K562 (cell line): ENCODE results near the gene RCN2. TPM values are rescaled to one million over a fixed set of nuclear protein-coding genes. Genes with fewer than 3 reads are reported as not detected.
A peak's percentile ranks its signal among the peaks of the same experiment; 100 is the strongest.

Source experiments
- KDM4B ChIP-seq, 2 experiments: fragments of 450-650 bp in 1 of 2; sonication (generic) in 1 of 2; IDR thresholded peaks; 2 replicates each; pipeline ENCODE4 v1.6.1; 2016 to 2017; ENCODE audit warnings: borderline replicate concordance in 2 of 2, antibody characterized with exemption in 1 of 2, low read depth in 1 of 2, mild to moderate bottlenecking in 1 of 2
- POLR2G ChIP-seq: fragments of 200-400 bp; formaldehyde crosslinking; IDR thresholded peaks from 2 replicates; pipeline ENCODE4 v1.6.1; 2017; ENCODE audit warnings: low read depth, mild to moderate bottlenecking, antibody characterized with exemption, low read length, moderate library complexity
- RUNX1 ChIP-seq: sonication (generic); IDR thresholded peaks from 2 replicates; pipeline ENCODE4 v1.6.1; 2016; ENCODE audit warnings: antibody characterized with exemption, low read depth
- SUPT5H ChIP-seq: fragments of 450-650 bp; IDR thresholded peaks from 2 replicates; pipeline ENCODE4 v1.6.1; 2016
- ZNF212 ChIP-seq: fragments of 450-650 bp; formaldehyde crosslinking; IDR thresholded peaks from 2 replicates; pipeline ENCODE4 v1.4.0; 2020; ENCODE audit warnings: mild to moderate bottlenecking
- polyA plus RNA-seq, 8 experiments: library from polyadenylated mRNA; depleted of rRNA in 4 of 8; stranded (reverse) in 5 of 8; unstranded in 3 of 8; fragments of >200 nt; fragmentation: Nextera tagmentation in 2 of 8; fragmentation: Illumina TruSeq in 1 of 8; extraction: Ambion mirVana in 2 of 8; extraction: Trizol in 1 of 8; gene quantifications; 2 replicates each; pipeline versions ENCODE4 v1.2.1 to v1.2.3, GENCODE V29; 2011 to 2014; ENCODE audit warnings: inconsistent platforms in 1 of 8, missing spikeins in 1 of 8
- total RNA-seq, 7 experiments: library from RNA; depleted of rRNA in 6 of 7; stranded (reverse); fragments of >200 nt in 6 of 7; fragmentation: Illumina TruSeq in 2 of 7; extraction: Trizol in 2 of 7; gene quantifications; 2 replicates each; pipeline versions ENCODE4 v1.2.1 to v1.2.3, GENCODE V29; 2011 to 2021; ENCODE audit warnings: low replicate concordance in 1 of 7
- TF ChIP-seq, protein P1 (sequence below): fragments of 250-450 bp; sonication (Bioruptor Pico); IDR thresholded peaks from 2 replicates; pipeline ENCODE4 v1.8.0; 2021; ENCODE audit warnings: borderline replicate concordance, mild to moderate bottlenecking, moderate library complexity; ENCODE audit not compliant: poor library complexity, severe bottlenecking
- TF ChIP-seq, protein P2 (sequence below): fragments of 450-650 bp; IDR thresholded peaks from 2 replicates; pipeline ENCODE4 v1.6.1; 2017; ENCODE audit warnings: antibody characterized with exemption, mild to moderate bottlenecking
- TF ChIP-seq, protein P3 (sequence below): fragments of 450-650 bp; IDR thresholded peaks from 2 replicates; pipeline ENCODE4 v1.6.1; 2016; ENCODE audit warnings: low read depth
- TF ChIP-seq, protein P4 (sequence below): fragments of 450-650 bp; IDR thresholded peaks from 2 replicates; pipeline ENCODE4 v1.6.1; 2014; ENCODE audit warnings: low read depth, mild to moderate bottlenecking, moderate library complexity, borderline replicate concordance

RCN2 gene
- total and polyA plus RNA-seq, 9 of the 15 experiments (the other 6 are each of a cell fraction or from before 2014, with no cell fraction given) = 20.9 to 63.6 (median 52.8) TPM

DNA sequence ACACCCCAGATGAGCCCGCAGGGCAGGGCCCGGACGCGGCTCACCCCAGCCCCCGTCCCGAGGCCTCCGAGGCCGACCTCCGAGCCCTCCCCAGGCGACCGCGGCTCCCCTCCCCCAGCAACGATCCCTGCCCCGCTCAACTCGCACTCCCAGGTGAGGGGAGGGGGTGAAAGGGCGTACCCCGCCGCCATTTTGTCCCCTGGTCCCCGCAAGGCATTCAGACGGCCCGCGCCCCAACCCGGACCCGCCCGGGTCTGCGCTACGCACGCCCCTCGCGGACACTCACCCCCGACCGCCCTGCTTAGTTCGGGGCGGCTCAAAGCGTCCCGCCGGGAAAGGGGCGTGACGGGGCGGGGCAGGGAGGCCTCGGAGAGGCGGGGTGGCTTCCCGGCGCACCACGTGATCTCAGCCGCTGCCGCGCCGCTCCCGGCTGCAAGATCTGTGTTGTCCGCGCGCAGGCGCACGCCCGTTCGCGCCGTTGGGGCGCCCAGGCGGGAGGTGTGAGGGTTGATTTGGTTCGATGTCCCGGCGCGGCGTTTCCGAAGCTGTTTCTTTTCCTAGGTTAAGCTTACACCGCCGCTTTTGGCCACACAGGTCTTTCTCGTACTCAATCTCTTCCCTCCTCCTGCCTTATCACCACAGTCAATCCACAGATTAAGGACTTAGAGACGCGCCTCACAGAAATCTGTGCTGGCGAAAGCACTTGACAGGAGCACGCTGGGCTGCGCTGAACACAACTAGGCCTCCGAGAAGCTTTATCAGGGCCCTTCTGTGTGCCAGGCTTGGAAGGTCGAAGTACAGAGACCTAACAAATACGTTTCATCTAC lies 26.3 kb upstream of the RCN2 start, which contains the start of gene SCAPER (continued):
- TF ChIP-seq, protein P1, sequence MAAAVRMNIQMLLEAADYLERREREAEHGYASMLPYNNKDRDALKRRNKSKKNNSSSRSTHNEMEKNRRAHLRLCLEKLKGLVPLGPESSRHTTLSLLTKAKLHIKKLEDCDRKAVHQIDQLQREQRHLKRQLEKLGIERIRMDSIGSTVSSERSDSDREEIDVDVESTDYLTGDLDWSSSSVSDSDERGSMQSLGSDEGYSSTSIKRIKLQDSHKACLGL (CRISPR knock-in tag) = no peak
- no peak for TF ChIP-seq RUNX1
- peak; percentile 70 for TF ChIP-seq SUPT5H
- TF ChIP-seq, protein P2, sequence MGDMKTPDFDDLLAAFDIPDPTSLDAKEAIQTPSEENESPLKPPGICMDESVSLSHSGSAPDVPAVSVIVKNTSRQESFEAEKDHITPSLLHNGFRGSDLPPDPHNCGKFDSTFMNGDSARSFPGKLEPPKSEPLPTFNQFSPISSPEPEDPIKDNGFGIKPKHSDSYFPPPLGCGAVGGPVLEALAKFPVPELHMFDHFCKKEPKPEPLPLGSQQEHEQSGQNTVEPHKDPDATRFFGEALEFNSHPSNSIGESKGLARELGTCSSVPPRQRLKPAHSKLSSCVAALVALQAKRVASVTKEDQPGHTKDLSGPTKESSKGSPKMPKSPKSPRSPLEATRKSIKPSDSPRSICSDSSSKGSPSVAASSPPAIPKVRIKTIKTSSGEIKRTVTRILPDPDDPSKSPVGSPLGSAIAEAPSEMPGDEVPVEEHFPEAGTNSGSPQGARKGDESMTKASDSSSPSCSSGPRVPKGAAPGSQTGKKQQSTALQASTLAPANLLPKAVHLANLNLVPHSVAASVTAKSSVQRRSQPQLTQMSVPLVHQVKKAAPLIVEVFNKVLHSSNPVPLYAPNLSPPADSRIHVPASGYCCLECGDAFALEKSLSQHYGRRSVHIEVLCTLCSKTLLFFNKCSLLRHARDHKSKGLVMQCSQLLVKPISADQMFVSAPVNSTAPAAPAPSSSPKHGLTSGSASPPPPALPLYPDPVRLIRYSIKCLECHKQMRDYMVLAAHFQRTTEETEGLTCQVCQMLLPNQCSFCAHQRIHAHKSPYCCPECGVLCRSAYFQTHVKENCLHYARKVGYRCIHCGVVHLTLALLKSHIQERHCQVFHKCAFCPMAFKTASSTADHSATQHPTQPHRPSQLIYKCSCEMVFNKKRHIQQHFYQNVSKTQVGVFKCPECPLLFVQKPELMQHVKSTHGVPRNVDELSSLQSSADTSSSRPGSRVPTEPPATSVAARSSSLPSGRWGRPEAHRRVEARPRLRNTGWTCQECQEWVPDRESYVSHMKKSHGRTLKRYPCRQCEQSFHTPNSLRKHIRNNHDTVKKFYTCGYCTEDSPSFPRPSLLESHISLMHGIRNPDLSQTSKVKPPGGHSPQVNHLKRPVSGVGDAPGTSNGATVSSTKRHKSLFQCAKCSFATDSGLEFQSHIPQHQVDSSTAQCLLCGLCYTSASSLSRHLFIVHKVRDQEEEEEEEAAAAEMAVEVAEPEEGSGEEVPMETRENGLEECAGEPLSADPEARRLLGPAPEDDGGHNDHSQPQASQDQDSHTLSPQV = peak; percentile 81
- no peak for TF ChIP-seq ZNF212 (CRISPR knock-in tag)
- TF ChIP-seq, protein P3, sequence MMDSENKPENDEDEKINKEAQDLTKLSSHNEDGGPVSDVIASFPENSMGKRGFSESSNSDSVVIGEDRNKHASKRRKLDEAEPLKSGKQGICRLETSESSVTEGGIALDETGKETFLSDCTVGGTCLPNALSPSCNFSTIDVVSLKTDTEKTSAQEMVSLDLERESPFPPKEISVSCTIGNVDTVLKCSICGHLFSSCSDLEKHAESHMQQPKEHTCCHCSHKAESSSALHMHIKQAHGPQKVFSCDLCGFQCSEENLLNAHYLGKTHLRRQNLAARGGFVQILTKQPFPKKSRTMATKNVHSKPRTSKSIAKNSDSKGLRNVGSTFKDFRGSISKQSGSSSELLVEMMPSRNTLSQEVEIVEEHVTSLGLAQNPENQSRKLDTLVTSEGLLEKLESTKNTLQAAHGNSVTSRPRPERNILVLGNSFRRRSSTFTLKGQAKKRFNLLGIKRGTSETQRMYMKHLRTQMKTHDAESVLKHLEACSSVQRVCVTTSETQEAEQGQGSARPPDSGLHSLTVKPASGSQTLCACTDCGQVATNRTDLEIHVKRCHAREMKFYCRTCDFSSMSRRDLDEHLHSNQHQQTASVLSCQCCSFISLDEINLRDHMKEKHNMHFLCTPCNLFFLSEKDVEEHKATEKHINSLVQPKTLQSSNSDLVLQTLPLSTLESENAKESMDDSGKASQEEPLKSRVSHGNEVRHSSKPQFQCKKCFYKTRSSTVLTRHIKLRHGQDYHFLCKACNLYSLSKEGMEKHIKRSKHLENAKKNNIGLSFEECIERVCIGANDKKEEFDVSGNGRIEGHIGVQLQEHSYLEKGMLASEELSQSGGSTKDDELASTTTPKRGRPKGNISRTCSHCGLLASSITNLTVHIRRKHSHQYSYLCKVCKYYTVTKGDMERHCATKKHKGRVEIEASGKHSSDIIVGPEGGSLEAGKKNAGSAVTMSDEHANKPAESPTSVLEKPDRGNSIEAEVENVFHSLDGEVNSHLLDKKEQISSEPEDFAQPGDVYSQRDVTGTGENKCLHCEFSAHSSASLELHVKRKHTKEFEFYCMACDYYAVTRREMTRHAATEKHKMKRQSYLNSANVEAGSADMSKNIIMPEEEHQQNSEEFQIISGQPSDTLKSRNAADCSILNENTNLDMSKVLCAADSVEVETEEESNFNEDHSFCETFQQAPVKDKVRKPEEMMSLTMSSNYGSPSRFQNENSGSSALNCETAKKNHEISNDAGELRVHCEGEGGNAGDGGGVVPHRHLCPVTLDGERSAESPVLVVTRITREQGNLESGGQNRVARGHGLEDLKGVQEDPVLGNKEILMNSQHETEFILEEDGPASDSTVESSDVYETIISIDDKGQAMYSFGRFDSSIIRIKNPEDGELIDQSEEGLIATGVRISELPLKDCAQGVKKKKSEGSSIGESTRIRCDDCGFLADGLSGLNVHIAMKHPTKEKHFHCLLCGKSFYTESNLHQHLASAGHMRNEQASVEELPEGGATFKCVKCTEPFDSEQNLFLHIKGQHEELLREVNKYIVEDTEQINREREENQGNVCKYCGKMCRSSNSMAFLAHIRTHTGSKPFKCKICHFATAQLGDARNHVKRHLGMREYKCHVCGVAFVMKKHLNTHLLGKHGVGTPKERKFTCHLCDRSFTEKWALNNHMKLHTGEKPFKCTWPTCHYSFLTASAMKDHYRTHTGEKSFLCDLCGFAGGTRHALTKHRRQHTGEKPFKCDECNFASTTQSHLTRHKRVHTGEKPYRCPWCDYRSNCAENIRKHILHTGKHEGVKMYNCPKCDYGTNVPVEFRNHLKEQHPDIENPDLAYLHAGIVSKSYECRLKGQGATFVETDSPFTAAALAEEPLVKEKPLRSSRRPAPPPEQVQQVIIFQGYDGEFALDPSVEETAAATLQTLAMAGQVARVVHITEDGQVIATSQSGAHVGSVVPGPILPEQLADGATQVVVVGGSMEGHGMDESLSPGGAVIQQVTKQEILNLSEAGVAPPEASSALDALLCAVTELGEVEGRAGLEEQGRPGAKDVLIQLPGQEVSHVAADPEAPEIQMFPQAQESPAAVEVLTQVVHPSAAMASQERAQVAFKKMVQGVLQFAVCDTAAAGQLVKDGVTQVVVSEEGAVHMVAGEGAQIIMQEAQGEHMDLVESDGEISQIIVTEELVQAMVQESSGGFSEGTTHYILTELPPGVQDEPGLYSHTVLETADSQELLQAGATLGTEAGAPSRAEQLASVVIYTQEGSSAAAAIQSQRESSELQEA = no peak
- TF ChIP-seq, protein P4, sequence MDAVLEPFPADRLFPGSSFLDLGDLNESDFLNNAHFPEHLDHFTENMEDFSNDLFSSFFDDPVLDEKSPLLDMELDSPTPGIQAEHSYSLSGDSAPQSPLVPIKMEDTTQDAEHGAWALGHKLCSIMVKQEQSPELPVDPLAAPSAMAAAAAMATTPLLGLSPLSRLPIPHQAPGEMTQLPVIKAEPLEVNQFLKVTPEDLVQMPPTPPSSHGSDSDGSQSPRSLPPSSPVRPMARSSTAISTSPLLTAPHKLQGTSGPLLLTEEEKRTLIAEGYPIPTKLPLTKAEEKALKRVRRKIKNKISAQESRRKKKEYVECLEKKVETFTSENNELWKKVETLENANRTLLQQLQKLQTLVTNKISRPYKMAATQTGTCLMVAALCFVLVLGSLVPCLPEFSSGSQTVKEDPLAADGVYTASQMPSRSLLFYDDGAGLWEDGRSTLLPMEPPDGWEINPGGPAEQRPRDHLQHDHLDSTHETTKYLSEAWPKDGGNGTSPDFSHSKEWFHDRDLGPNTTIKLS = 0 out of 2 replicates have a peak, but pooled peaks have one; percentile 51
- TF ChIP-seq KDM4B (IDR thresholded peaks at IDR 0.05; ENCODE audit: borderline replicate concordance in 2 of 2, low read depth in 1 of 2) = 0 out of 4 replicates have a peak, but pooled peaks of 1 of the 2 experiments have one; percentile 4
- peak; percentile 81 for TF ChIP-seq POLR2G
